ENCODE measurements around the gene PPP2R3B.

The PPP2R3B gene

GRCh38 chrX:347351-348117 lies 39.2 kb downstream of the PPP2R3B start:
- Histone ChIP-seq H3K4me3 (replicated peaks; ENCODE audit: insufficient read depth, low read length) (no peak overlapping the region), H3K27ac (replicated peaks) (no peak overlapping the region), H3K27me3 (ENCODE audit: insufficient read depth, poor library complexity, severe bottlenecking) (no peaks in the 10 kb centered on the region)
- TF ChIP-seq POLR2AphosphoS5 (IDR thresholded peaks at IDR 0.05; ENCODE audit: low read depth) (no peak), REST (IDR thresholded peaks at IDR 0.05; ENCODE audit: insufficient replicate concordance, low read depth) (no peak), SPI1 (IDR thresholded peaks at IDR 0.05; ENCODE audit: borderline replicate concordance, low read depth) (no peak), GABPA (IDR thresholded peaks at IDR 0.05; ENCODE audit: low read depth) (no peak), CTCF (IDR thresholded peaks at IDR 0.05; ENCODE audit: insufficient read depth, low read length) (no peak)
- DNase-seq (ENCODE audit: low read depth in 1 of 2, low spot score in 1 of 2) = no peak

GRCh38 chrX:346034-346813 lies 40.5 kb downstream of the PPP2R3B start:
- H3K27ac ChIP-seq (replicated peaks) = no peak overlapping the region
- TF ChIP-seq REST (IDR thresholded peaks at IDR 0.05; ENCODE audit: insufficient replicate concordance, low read depth) = no peak
- TF ChIP-seq GABPA (IDR thresholded peaks at IDR 0.05; ENCODE audit: low read depth) = no peak
- TF ChIP-seq CTCF (IDR thresholded peaks at IDR 0.05; ENCODE audit: insufficient read depth, low read length) = no peak
- no peak for TF ChIP-seq SPI1 (IDR thresholded peaks at IDR 0.05; ENCODE audit: borderline replicate concordance, low read depth)
- no peak for TF ChIP-seq POLR2AphosphoS5 (IDR thresholded peaks at IDR 0.05; ENCODE audit: low read depth)
- DNase-seq (ENCODE audit: low read depth in 1 of 2, low spot score in 1 of 2) = no peak
- H3K27me3 ChIP-seq (ENCODE audit: insufficient read depth, poor library complexity, severe bottlenecking) = no peaks in the 10 kb centered on the region
- no peak overlapping the region for H3K4me3 ChIP-seq (replicated peaks; ENCODE audit: insufficient read depth, low read length)

GRCh38 chrX:345020-345925 lies 41.4 kb downstream of the PPP2R3B start:
- Histone ChIP-seq H3K27ac (replicated peaks) (no peak overlapping the region), H3K27me3 (ENCODE audit: insufficient read depth, poor library complexity, severe bottlenecking) (no peaks in the 10 kb centered on the region), H3K4me3 (replicated peaks; ENCODE audit: insufficient read depth, low read length) (no peak overlapping the region)
- TF ChIP-seq SPI1 (IDR thresholded peaks at IDR 0.05; ENCODE audit: borderline replicate concordance, low read depth) (no peak), REST (IDR thresholded peaks at IDR 0.05; ENCODE audit: insufficient replicate concordance, low read depth) (no peak), POLR2AphosphoS5 (IDR thresholded peaks at IDR 0.05; ENCODE audit: low read depth) (no peak), GABPA (IDR thresholded peaks at IDR 0.05; ENCODE audit: low read depth) (no peak), CTCF (IDR thresholded peaks at IDR 0.05; ENCODE audit: insufficient read depth, low read length) (no peak)
- no peak for DNase-seq (ENCODE audit: low read depth in 1 of 2, low spot score in 1 of 2)

All from HL-60 (cell line).